NT2/D1 (cell line): ENCODE measurements around the gene HHATL.

ENCODE experiments used
- DNase-seq: peaks from one replicate; pipeline ENCODE4 v3.0.0-alpha.2; 2011; ENCODE audit warnings: low read depth, low spot score
- H3K27me3 ChIP-seq: 2 replicates; pipeline ENCODE4 v1.6.0; 2011; ENCODE audit warnings: mild to moderate bottlenecking; ENCODE audit not compliant: insufficient read length, insufficient read depth
- H3K36me3 ChIP-seq: 2 replicates; pipeline ENCODE4 v1.6.1; 2011; ENCODE audit warnings: mild to moderate bottlenecking, low read length, mixed read lengths; ENCODE audit not compliant: insufficient read depth, insufficient read length
- H3K4me1 ChIP-seq: 2 replicates; pipeline ENCODE4 v1.5.1; 2011; ENCODE audit not compliant: insufficient read depth, insufficient read length
- H3K4me3 ChIP-seq: 2 replicates; pipeline ENCODE4 v1.5.1; 2011; ENCODE audit warnings: low read depth; ENCODE audit not compliant: insufficient read length
- H3K9ac ChIP-seq: 2 replicates; pipeline ENCODE4 v1.6.0; 2011; ENCODE audit warnings: low read depth; ENCODE audit not compliant: insufficient read length
- H3K9me3 ChIP-seq: 2 replicates; pipeline ENCODE4 v1.5.1; 2011; ENCODE audit warnings: mild to moderate bottlenecking, low read length; ENCODE audit not compliant: insufficient read depth
- SUZ12 ChIP-seq: IDR thresholded peaks from 2 replicates; pipeline ENCODE4 v1.6.1; 2011; ENCODE audit not compliant: insufficient read length, insufficient read depth; ENCODE audit errors: extremely low read depth
- YY1 ChIP-seq: IDR thresholded peaks from 2 replicates; pipeline ENCODE4 v1.6.1; 2011; ENCODE audit not compliant: insufficient read length, insufficient read depth
- ZNF274 ChIP-seq: IDR thresholded peaks from 2 replicates; pipeline ENCODE4 v1.6.1; 2011; ENCODE audit warnings: mild to moderate bottlenecking, low read depth, low read length

HHATL gene

GRCh38 chr3:42746455-42747450 lies 44.2 kb upstream of the HHATL start:
- Histone ChIP-seq H3K27me3 (peaks cover 2% of the 10 kb centered on the region), H3K9me3 (no peaks in the 10 kb centered on the region), H3K9ac (no peak overlapping the region), H3K4me1 (peaks cover 18% of the 10 kb centered on the region), H3K4me3 (no peak overlapping the region), H3K36me3 (no peaks in the 10 kb centered on the region)
- no peak for DNase-seq
- no peak for TF ChIP-seq YY1
- TF ChIP-seq ZNF274: no peak

- H3K9ac ChIP-seq: no peak overlapping the region
Measured at GRCh38 chr3:42745776-42746454, 43.3 kb upstream of the HHATL start.

GRCh38 chr3:42745291-42745745 lies 42.7 kb upstream of the HHATL start:
- Histone ChIP-seq H3K4me3 (no peak overlapping the region), H3K4me1 (peaks cover 13% of the 10 kb centered on the region), H3K27me3 (peaks cover 2% of the 10 kb centered on the region), H3K9ac (no peak overlapping the region), H3K36me3 (no peaks in the 10 kb centered on the region), H3K9me3 (no peaks in the 10 kb centered on the region)
- no peak for TF ChIP-seq YY1
- no peak for TF ChIP-seq ZNF274
- DNase-seq: no peak

More at GRCh38 chr3:42745776-42746454, 43.3 kb upstream of the HHATL start:
- Histone ChIP-seq H3K36me3 (no peaks in the 10 kb centered on the region), H3K27me3 (peaks cover 2% of the 10 kb centered on the region), H3K4me1 (peaks cover 13% of the 10 kb centered on the region), H3K9me3 (no peaks in the 10 kb centered on the region), H3K4me3 (no peak overlapping the region)
- TF ChIP-seq YY1 (no peak), ZNF274 (no peak), SUZ12 (no peak)
- no peak for DNase-seq

GRCh38 chr3:42743204-42743995 lies 40.8 kb upstream of the HHATL start:
- H3K9me3 ChIP-seq: no peaks in the 10 kb centered on the region

DNA sequence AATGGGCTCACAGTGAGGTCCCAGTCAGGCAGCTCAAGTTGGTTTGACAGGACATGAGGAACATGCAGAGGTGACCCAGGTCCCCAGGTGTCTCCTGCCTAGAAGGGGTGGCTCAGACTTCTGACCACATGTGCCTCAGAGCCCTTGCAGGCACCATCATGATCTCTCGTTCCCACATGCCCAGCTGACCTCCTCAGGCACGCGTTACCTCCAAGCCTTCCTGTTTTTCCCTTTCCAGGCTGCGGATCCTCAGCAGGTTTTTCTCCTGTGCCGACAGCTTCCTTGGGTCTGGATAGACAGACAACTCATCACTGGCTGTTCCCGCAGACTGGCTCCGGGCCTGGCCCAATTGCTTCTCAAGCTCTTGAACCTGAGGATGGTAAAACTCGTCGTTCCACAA lies 40.1 kb upstream of the HHATL start:
- no peak overlapping the region for H3K9ac ChIP-seq
- H3K27me3 ChIP-seq: peaks cover 2% of the 10 kb centered on the region
- no peaks in the 10 kb centered on the region for H3K9me3 ChIP-seq
- no peak for TF ChIP-seq YY1
- no peak for TF ChIP-seq SUZ12
- no peak for TF ChIP-seq ZNF274
- no peak for DNase-seq
- H3K4me1 ChIP-seq: peaks cover 13% of the 10 kb centered on the region
- H3K4me3 ChIP-seq: no peak overlapping the region
- H3K36me3 ChIP-seq: no peaks in the 10 kb centered on the region

More at GRCh38 chr3:42743204-42743995, 40.8 kb upstream of the HHATL start:
- no peak for DNase-seq
- Histone ChIP-seq H3K4me3 (no peak overlapping the region), H3K4me1 (peaks cover 15% of the 10 kb centered on the region), H3K36me3 (no peaks in the 10 kb centered on the region), H3K9ac (no peak overlapping the region), H3K27me3 (peaks cover 2% of the 10 kb centered on the region)
- no peak for TF ChIP-seq ZNF274
- no peak for TF ChIP-seq SUZ12
- no peak for TF ChIP-seq YY1

- TF ChIP-seq ZNF274 (no peak), SUZ12 (no peak), YY1 (no peak)
- peaks cover 13% of the 10 kb centered on the region for H3K4me1 ChIP-seq
- no peak for DNase-seq
Measured at GRCh38 chr3:42742259-42742658, 39.7 kb upstream of the HHATL start.

DNA sequence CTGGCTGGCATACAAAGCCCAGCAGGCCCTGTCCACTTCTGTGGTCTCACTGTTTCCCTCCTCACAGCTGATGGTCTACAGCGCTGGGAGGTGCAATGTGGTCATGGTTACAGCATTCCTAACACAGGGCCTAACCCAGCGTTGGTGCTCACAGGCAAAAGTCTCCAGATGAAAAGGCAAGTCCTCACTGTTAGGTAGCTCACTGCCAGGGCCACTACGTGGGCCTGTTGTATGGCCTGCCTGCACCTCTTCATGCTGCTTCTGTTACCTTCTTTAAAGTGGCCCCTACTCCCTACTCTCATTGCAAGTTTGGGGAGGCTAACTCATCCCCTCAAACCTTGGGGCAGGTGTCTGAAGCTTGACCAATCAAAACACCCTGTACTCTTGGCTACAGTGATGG lies 39.2 kb upstream of the HHATL start:
- H3K36me3 ChIP-seq: no peaks in the 10 kb centered on the region
- H3K4me1 ChIP-seq: peaks cover 8% of the 10 kb centered on the region
- H3K27me3 ChIP-seq: peaks cover 2% of the 10 kb centered on the region
- TF ChIP-seq YY1 (no peak), ZNF274 (no peak), SUZ12 (no peak)
- no peaks in the 10 kb centered on the region for H3K9me3 ChIP-seq
- no peak for DNase-seq
- no peak overlapping the region for H3K9ac ChIP-seq
- H3K4me3 ChIP-seq: no peak overlapping the region

More at GRCh38 chr3:42742259-42742658, 39.7 kb upstream of the HHATL start:
- no peak overlapping the region for H3K4me3 ChIP-seq
- no peaks in the 10 kb centered on the region for H3K9me3 ChIP-seq
- H3K9ac ChIP-seq: no peak overlapping the region
- H3K27me3 ChIP-seq: peaks cover 2% of the 10 kb centered on the region
- no peaks in the 10 kb centered on the region for H3K36me3 ChIP-seq
